ENCODE measurements around the gene ARHGEF26. TPM values are rescaled to one million over a fixed set of nuclear protein-coding genes. Genes with fewer than 3 reads are reported as not detected.

ARHGEF26 gene
- total and polyA plus RNA-seq, 4 donors: 12.3 to 45.5 (median 28.5) TPM

GRCh38 chr3:154244644-154245043 lies 123.5 kb downstream of the ARHGEF26 start:
- no peak for TF ChIP-seq CTCF (IDR thresholded peaks at IDR 0.05; ENCODE audit: control extremely low read depth, extremely low read depth)
- H3K4me3 ChIP-seq: no peak overlapping the region
- H3K9ac ChIP-seq (ENCODE audit: insufficient read depth in 1 of 2, low read length in 2 of 2): no peak overlapping the region
- peaks cover 0 to 30% (median 13%) of the 10 kb centered on the region in 4 donors for H3K36me3 ChIP-seq (ENCODE audit: control insufficient read depth in 4 of 4, insufficient read depth in 4 of 4, low read length in 4 of 4)
- no peak overlapping the region for H3K27ac ChIP-seq (ENCODE audit: low read depth in 1 of 2, low read length in 1 of 2)
- ATAC-seq (ENCODE audit: insufficient read depth, low FRiP score): no peak
- H3K9me3 ChIP-seq (ENCODE audit: control insufficient read depth in 4 of 4, insufficient read depth in 3 of 4, low read length in 3 of 4): no peaks in the 10 kb centered on the region
- H3K4me1 ChIP-seq (ENCODE audit: control insufficient read depth in 5 of 5, insufficient read depth in 5 of 5, low read length in 5 of 5): peaks cover 0 to 2% (median 0%) of the 10 kb centered on the region in 5 donors
- no peaks in the 10 kb centered on the region for H3K27me3 ChIP-seq (ENCODE audit: control insufficient read depth in 3 of 3, insufficient read depth in 3 of 3, low read length in 2 of 3)
- no peak for DNase-seq
- 64 to 68% methylated on average over 2 of the region's 2 CpGs for WGBS, 2 donors

- Histone ChIP-seq H3K4me3 (no peak overlapping the region), H3K27ac (ENCODE audit: low read depth in 1 of 2, low read length in 1 of 2) (peak overlapping the region in 1 of 2 donors; percentile 5), H3K27me3 (ENCODE audit: control insufficient read depth in 3 of 3, insufficient read depth in 3 of 3, low read length in 2 of 3) (no peaks in the 10 kb centered on the region), H3K9me3 (ENCODE audit: control insufficient read depth in 4 of 4, insufficient read depth in 3 of 4, low read length in 3 of 4) (no peaks in the 10 kb centered on the region), H3K4me1 (ENCODE audit: control insufficient read depth in 5 of 5, insufficient read depth in 5 of 5, low read length in 5 of 5) (peaks cover 0 to 3% (median 0%) of the 10 kb centered on the region in 5 donors), H3K9ac (ENCODE audit: insufficient read depth in 1 of 2, low read length in 2 of 2) (no peak overlapping the region), H3K36me3 (ENCODE audit: control insufficient read depth in 4 of 4, insufficient read depth in 4 of 4, low read length in 4 of 4) (peaks cover 0 to 23% (median 10%) of the 10 kb centered on the region in 4 donors)
- DNase-seq (no peak), ATAC-seq (ENCODE audit: insufficient read depth, low FRiP score) (no peak)
- WGBS, 2 donors: 82 to 87% methylated on average over 2 of the region's 2 CpGs
- no peak for TF ChIP-seq CTCF (IDR thresholded peaks at IDR 0.05; ENCODE audit: control extremely low read depth, extremely low read depth)
Measured at GRCh38 chr3:154247806-154248415, 126.7 kb downstream of the ARHGEF26 start.

- no peaks in the 10 kb centered on the region for H3K27me3 ChIP-seq (ENCODE audit: control insufficient read depth in 3 of 3, insufficient read depth in 3 of 3, low read length in 2 of 3)
Measured at GRCh38 chr3:154250291-154250690, 129.1 kb downstream of the ARHGEF26 start.

More at GRCh38 chr3:154250291-154250690, 129.1 kb downstream of the ARHGEF26 start:
- Histone ChIP-seq H3K36me3 (ENCODE audit: control insufficient read depth in 4 of 4, insufficient read depth in 4 of 4, low read length in 4 of 4) (peaks cover 4 to 33% (median 16%) of the 10 kb centered on the region in 4 donors), H3K9ac (ENCODE audit: insufficient read depth in 1 of 2, low read length in 2 of 2) (no peak overlapping the region), H3K27ac (ENCODE audit: low read depth in 1 of 2, low read length in 1 of 2) (no peak overlapping the region), H3K9me3 (ENCODE audit: control insufficient read depth in 4 of 4, insufficient read depth in 3 of 4, low read length in 3 of 4) (no peaks in the 10 kb centered on the region), H3K4me1 (ENCODE audit: control insufficient read depth in 5 of 5, insufficient read depth in 5 of 5, low read length in 5 of 5) (peaks cover 0 to 4% (median 0%) of the 10 kb centered on the region in 5 donors), H3K4me3 (no peak overlapping the region)
- peak in 1 of 3 donors; percentile 33 for DNase-seq
- no peak for ATAC-seq (ENCODE audit: insufficient read depth, low FRiP score)
- no peak for TF ChIP-seq CTCF (IDR thresholded peaks at IDR 0.05; ENCODE audit: control extremely low read depth, extremely low read depth)
- WGBS, 2 donors: 90 to 93% methylated on average over 4 of the region's 4 CpGs
